ELF-1 (cell line): ENCODE data around the gene ENOSF1.

Experiments used
- DNase-seq: peaks from one replicate; pipeline ENCODE4 v3.0.0-alpha.2; 2016; ENCODE audit warnings: low read depth, low spot score

The ENOSF1 gene

DNA sequence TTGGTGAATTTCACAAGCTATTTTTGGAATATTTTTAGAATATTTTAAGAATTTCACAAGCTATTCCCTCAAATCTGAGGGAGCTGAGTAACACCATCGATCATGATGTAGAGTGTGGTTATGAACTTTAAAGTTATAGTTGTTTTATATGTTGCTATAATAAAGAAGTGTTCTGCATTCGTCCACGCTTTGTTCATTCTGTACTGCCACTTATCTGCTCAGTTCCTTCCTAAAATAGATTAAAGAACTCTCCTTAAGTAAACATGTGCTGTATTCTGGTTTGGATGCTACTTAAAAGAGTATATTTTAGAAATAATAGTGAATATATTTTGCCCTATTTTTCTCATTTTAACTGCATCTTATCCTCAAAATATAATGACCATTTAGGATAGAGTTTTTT is 39.1 kb downstream of the ENOSF1 start:
- DNase-seq = no peak

GRCh38 chr18:671405-671804 is 41.0 kb downstream of the ENOSF1 start:
- no peak for DNase-seq

GRCh38 chr18:670522-670921 is 41.9 kb downstream of the ENOSF1 start:
- DNase-seq = no peak

DNA sequence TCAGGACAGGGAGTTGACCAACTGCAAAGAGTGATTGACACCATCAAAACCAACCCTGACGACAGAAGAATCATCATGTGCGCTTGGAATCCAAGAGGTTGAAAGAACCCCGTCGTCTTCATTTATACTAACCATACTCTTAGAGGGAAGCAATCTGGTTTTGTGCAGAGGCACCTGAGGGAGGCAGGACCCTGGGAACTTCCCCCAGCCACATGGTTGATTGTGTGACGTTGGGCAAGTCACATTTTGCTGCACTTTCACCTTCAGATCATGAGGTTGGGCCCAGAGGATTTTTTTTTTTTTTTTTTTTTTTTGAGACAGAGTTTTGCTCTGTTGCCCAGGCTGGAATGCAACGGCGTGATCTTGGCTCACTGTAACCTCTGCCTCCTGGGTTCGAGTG is 43.4 kb downstream of the ENOSF1 start:
- DNase-seq = no peak

GRCh38 chr18:668260-668659 is 44.2 kb downstream of the ENOSF1 start:
- no peak for DNase-seq

DNA sequence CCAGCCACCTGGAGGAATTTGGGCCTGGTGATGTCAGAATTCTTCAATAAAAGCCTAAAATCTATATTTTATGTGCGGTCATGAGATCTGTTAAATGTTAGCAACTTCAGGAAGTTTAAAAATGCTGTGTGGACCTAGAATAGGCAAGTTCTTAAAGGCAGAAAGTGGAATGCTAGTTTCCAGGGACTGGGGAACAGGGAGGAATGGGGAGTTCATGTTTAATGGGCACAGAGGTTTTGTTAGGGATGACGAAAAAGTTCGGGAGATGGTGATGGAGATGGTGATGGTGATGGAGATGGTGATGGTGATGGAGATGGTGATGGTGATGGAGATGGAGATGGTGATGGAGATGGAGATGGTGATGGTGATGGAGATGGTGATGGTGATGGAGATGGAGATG is 45.8 kb downstream of the ENOSF1 start:
- no peak for DNase-seq

GRCh38 chr18:666177-666576 is 46.3 kb downstream of the ENOSF1 start:
- DNase-seq = peak; percentile 43

GRCh38 chr18:662197-662596 is 50.2 kb downstream of the ENOSF1 start:
- DNase-seq = no peak

DNA sequence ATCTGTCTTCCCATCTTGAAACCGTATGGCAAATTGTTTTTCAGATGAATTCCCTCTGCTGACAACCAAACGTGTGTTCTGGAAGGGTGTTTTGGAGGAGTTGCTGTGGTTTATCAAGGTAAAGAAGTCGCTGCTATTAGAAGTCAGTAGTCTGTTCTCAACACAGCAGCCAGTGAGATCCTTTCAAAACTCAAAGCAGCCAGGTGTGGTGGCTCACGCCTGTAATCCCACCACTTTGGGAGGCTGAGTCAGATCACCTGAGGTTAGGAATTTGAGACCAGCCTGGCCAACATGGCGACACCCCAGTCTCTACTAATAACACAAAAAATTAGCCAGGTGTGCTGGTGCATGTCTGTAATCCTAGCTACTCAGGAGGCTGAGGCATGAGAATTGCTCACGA is 52.8 kb downstream of the ENOSF1 start:
- no peak for DNase-seq

- no peak for DNase-seq
Measured at GRCh38 chr18:658947-659533, 53.4 kb downstream of the ENOSF1 start.

DNA sequence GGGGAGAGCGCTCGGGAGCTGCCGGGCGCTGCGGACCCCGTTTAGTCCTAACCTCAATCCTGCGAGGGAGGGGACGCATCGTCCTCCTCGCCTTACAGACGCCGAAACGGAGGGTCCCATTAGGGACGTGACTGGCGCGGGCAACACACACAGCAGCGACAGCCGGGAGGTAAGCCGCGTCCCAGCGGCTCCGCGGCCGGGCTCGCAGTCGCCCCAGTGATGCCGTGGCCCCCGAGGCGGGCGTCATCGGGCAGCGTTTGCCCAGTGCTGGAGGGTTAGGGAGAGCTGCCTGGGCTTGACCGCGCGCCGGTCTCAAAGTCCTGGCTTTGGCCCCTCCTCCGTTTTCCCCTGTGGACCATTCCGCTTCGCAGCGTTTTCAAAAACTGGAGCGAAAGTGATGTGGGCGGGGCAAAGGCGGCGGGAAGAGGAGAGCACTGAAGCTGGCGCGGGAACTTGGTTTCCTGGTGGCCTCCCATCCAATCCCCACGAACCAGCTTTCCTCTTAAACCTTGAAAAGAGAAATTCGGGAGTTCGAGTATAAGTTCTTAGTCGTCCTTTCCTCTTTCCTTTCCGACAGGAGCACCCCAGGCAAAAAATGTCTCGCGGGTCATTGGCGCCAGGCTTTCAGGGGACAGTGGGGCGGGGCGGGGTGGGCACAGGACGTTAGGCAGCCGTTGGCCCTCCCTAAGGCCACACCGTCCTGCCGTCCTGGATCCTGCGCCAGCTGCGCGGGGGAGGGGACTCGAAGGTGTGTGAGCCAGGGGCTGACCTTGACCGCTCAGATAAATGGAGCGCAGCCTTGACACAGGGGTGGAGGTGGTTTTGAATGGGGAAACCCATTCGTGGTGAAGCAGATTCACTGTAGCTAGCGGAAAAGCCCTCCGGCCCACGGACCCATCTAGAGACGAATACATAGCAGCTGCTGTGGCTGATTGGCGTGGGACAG is 54.2 kb downstream of the ENOSF1 start:
- peak; percentile 94 for DNase-seq

GRCh38 chr18:657311-658000 is 55.0 kb downstream of the ENOSF1 start, which contains the start of gene TYMS:
TYMS (plus strand) TSS chr18:657653; CDS start chr18:657743, 90 bp downstream.
- DNase-seq = peak; percentile 87

DNA sequence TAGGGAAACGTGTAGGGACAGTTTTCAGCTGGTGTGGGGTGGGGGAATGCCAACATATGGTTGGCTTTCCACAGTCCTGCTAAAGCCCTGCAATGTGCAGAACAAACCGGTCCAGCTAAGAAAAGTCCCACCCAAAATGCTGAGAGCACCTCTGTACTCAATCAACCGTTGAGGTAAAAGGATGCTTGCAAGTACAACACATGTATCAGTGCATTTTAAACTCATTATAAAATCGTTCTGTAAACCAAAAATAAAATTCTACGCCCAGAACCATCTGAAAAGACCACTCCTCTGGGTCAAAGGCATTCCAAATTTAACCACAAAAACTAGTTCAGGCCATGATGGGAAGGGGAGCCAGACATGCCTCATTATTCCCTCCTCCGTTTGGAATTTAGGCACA is 57.0 kb downstream of the ENOSF1 start:
- no peak for DNase-seq

DNA sequence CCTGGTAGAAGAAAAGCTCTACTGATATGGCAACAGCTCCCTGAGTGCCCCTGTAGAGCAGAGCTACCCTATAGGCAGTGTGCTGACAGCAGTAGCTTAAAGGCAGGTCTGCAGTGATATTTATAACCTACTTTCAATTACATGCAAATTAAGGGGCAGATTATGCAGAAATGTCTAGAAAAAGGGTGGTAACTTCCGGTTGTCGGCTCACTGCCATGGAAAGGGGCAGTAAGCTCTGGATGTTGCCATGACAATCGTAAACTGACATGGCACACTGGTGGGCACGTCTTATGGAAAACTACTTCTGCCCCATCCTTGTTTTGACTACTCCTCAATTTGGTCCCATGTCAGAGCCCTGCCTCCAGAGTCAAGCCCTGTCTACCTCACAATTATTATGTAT is 57.8 kb downstream of the ENOSF1 start:
- DNase-seq = no peak

- DNase-seq = no peak
Measured at GRCh38 chr18:653512-653911, 58.9 kb downstream of the ENOSF1 start.

DNA sequence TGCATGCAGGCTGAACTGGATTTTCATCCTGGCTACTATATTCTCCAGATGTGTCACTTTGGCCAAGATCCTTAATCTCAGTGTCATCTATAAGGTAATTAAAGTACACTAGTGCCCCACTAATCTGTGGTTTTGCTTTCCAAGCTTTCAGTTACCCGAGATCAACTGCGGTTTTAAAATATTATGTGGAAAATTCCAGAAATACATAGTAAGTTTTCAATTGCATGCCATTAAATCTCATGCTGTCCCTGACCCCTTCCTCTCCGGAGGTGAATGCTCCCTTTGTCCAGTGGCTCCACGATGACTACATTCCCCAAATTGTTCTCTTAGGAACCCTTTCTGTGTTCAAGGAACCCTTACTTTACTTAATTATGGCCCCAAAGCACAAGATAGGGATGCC is 60.3 kb downstream of the ENOSF1 start:
- no peak for DNase-seq

GRCh38 chr18:650428-650858 is 62.0 kb downstream of the ENOSF1 start:
- no peak for DNase-seq

- no peak for DNase-seq
Measured at GRCh38 chr18:649341-649740, 63.1 kb downstream of the ENOSF1 start.

- DNase-seq = no peak
Measured at GRCh38 chr18:647304-647703, 65.1 kb downstream of the ENOSF1 start.

GRCh38 chr18:644395-645004 is 67.9 kb downstream of the ENOSF1 start:
- no peak for DNase-seq

- DNase-seq = no peak
Measured at GRCh38 chr18:641224-641623, 71.2 kb downstream of the ENOSF1 start.

- no peak for DNase-seq
Measured at GRCh38 chr18:635171-635570, 77.3 kb downstream of the ENOSF1 start.
